GM10266 (cell line): ENCODE data around the gene TTC16.

Experiments
- DNase-seq: peaks from one replicate; pipeline ENCODE4 v3.0.0; 2012; ENCODE audit errors: extremely low spot score
- TF ChIP-seq, protein P1 (sequence below): IDR thresholded peaks from 2 replicates; pipeline ENCODE4 v1.5.1; 2012; ENCODE audit warnings: mild to moderate bottlenecking, low read depth; ENCODE audit not compliant: control insufficient read depth, insufficient read depth; ENCODE audit errors: missing control alignments

The TTC16 gene

DNA sequence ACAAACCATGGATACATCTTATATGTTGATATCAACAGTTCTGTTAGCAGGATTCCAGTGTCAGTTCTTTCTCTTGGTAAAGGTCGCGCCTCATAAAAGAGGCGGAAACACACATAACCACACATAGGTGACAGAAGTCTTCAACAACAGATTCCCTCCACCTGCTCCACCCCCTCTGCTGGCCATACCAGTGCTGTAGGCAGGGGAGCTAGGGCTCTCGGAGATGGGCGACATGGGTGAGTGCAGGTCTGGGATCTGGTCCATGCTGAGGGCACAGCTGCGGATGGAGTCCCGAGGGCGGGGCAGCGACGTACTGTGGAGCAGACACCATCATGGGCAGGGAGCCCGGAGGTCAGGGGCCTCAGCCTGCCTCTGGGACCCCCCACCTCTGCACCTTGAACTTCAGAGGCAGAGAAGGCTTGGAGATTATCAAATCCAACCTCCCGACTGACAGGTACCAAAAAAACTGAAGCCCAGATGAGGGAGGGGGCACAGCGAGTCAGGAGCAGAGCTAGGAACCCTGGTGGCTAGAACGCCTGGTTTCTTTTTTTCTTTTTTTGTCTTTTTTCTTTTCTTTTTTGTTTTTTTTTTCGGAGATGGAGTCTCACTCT lies 31.2 kb downstream of the TTC16 start:
- DNase-seq, result no peak
- TF ChIP-seq, protein P1, sequence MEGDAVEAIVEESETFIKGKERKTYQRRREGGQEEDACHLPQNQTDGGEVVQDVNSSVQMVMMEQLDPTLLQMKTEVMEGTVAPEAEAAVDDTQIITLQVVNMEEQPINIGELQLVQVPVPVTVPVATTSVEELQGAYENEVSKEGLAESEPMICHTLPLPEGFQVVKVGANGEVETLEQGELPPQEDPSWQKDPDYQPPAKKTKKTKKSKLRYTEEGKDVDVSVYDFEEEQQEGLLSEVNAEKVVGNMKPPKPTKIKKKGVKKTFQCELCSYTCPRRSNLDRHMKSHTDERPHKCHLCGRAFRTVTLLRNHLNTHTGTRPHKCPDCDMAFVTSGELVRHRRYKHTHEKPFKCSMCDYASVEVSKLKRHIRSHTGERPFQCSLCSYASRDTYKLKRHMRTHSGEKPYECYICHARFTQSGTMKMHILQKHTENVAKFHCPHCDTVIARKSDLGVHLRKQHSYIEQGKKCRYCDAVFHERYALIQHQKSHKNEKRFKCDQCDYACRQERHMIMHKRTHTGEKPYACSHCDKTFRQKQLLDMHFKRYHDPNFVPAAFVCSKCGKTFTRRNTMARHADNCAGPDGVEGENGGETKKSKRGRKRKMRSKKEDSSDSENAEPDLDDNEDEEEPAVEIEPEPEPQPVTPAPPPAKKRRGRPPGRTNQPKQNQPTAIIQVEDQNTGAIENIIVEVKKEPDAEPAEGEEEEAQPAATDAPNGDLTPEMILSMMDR, result no peak

DNA sequence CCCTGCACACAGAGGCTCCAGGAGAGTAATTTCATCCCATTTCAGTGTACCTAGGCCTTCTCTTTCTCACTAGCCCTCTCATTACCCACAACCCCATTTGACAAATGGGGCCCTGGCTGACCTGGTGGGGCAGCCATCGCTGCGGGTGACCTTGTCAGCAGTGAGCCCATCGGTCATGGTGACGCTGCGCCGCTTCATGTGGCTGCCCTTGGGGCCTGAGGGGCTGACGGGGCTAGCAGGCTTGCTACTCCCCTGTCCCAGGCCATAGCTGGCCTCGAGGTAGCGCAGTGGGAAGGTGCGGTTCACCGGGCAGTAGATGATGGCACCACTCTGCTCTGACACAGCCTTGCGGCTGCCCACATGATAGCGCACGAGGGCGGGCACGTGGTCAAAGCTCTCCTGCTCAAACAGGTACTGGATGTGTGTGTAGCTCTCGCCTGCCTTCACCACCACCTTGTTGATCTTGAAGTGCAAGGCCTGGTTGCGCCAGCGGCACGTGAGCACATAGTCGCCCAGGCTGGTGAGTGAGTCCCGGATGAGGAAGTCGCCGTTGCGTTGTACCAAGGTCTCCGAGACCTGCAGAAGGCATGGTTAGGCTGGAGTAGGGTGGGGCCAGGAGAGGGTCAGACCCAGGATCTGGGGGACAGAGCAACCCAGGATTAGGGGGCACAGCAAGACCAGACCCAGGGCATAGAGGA lies 33.4 kb downstream of the TTC16 start:
- TF ChIP-seq, protein P1, result no peak
- DNase-seq, result no peak

DNA sequence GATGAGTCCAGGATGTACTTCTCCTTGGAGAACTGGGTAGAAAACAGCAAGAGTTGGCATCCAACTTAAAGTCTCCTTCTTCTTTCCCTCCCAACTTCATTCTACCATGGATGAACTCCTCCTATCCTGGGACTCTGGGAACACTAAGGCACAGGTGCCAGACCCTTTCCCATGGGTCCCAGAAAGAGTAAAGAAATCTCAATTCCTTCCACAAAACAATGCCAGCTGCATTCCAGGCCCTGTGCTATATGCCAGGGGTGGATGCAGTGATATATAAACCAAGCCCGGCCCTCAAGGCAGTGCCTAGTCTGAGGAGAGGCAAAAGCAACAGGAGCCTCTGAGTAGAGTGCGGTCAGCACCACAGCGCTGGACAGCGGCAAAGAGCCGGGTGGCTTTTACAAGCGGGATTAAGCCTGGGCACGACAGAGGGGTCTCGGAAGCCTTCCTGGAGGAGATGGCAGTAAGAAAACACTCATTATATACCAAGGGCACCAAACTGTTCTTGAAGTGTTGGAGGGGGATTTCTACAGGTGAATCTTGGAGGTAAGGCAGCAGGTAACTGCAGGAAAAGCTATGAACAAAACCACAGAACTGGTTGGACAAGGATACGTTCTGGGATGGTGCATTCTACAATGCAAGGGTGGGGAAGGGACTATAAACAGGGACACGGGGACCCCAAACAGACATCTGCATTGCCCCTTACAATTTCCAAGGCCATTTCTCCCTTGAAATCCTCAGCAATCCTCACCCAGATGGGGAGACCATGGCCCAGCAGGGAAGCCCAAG lies 35.6 kb downstream of the TTC16 start:
- TF ChIP-seq, protein P1, result no peak
- no peak for DNase-seq

DNA sequence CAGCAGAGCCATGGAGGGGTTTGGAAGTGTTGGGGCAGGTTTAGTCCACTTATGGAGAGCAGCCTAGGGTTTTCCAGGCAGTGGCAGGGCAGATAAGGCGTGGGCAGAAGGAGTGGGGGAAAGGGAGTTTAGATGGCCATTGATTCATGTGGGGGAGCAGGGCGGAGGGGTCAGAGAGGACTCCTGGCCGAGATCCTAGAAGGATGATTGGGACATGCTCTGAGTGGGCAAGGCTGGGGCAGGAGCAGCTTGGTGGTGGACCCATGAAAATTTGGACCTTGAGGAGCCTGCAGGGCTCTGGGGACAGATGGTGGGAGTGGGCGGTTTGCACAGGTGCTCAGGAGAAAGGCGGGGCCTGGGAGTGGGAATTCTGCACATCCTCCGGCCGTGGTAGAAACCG lies 37.3 kb downstream of the TTC16 start:
- DNase-seq, result no peak
- TF ChIP-seq, protein P1, result no peak

DNA sequence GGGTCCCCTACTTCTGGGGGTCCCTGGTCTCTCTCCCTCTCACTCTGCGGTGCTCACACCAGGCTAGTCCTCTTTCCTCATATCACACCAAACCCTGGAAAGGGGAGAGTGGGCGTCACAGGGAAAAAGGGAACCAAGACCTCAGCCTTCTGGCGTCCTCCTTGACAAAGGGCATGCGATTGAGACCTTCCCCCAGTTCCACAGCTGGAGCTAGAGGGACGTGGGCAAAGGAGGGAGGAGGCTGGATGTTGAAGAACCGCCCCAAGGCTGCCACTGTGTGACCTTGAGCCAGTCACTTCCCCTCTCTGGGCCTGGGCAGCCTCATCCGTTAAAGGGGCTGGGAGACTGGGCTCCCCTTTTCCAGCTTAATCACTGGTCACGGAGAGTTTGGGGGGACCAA lies 37.7 kb downstream of the TTC16 start:
- no peak for DNase-seq
- TF ChIP-seq, protein P1, result no peak

GRCh38 chr9:127754099-127755060 lies 38.5 kb downstream of the TTC16 start:
- no peak for DNase-seq
- TF ChIP-seq, protein P1, result no peak
